Neural cell (in vitro differentiated cells): Measurements from ENCODE around the gene CD4. TPM values are rescaled to one million over a fixed set of nuclear protein-coding genes. Genes with fewer than 3 reads are reported as not detected.

ENCODE experiments used
- H2AFZ ChIP-seq: fragments of 200-600, 300-800 bp; sonication (generic), shearing (Covaris generic); 2 replicates; pipeline ENCODE4 v1.6.0; 2014; ENCODE audit warnings: low read depth, mild to moderate bottlenecking, antibody characterized with exemption, low read length, moderate library complexity
- H3F3A ChIP-seq: fragments of 200-600 bp; shearing (Covaris generic); 2 replicates; pipeline ENCODE4 v1.6.1; 2016; ENCODE audit warnings: mild to moderate bottlenecking, moderate library complexity, mixed read lengths, antibody characterized with exemption, low read length; ENCODE audit not compliant: insufficient read depth, poor library complexity, severe bottlenecking
- H3K27ac ChIP-seq: fragments of 200-600, 300-800 bp; sonication (generic), shearing (Covaris generic); 2 replicates; pipeline ENCODE4 v1.5.1; 2014; ENCODE audit warnings: mild to moderate bottlenecking, low read length, moderate library complexity
- H3K27me3 ChIP-seq: fragments of 300-800, 200-600 bp; sonication (generic), shearing (Covaris generic); 2 replicates; pipeline ENCODE4 v1.6.0; 2014; ENCODE audit warnings: mild to moderate bottlenecking, low read depth, low read length, moderate library complexity; ENCODE audit not compliant: insufficient read depth
- H3K36me3 ChIP-seq: fragments of 300-800, 200-600 bp; sonication (generic), shearing (Covaris generic); 2 replicates; pipeline ENCODE4 v1.5.1; 2014; ENCODE audit warnings: mild to moderate bottlenecking, antibody characterized with exemption, low read length, moderate library complexity; ENCODE audit not compliant: insufficient read depth
- H3K4me2 ChIP-seq: fragments of 300-800, 200-600 bp; sonication (generic), shearing (Covaris generic); 2 replicates; pipeline ENCODE4 v1.6.0; 2014; ENCODE audit warnings: mild to moderate bottlenecking, low read length
- H3K4me3 ChIP-seq: fragments of 300-800, 200-600 bp; sonication (generic), shearing (Covaris generic); 2 replicates; pipeline ENCODE4 v1.5.1; 2014; ENCODE audit warnings: mild to moderate bottlenecking, low read length, moderate library complexity
- H3K79me2 ChIP-seq: fragments of 200-600 bp; shearing (Covaris generic); replicated peaks from 2 replicates; pipeline ENCODE4 v1.6.0; 2014; ENCODE audit warnings: mild to moderate bottlenecking, low read length, moderate library complexity; ENCODE audit not compliant: insufficient read depth
- H3K9ac ChIP-seq: fragments of 300-800, 200-600 bp; sonication (generic), shearing (Covaris generic); 2 replicates; pipeline ENCODE4 v1.6.1; 2016; ENCODE audit warnings: mild to moderate bottlenecking, low read length, mixed read lengths
- H3K9me2 ChIP-seq: fragments of 200-600 bp; shearing (Covaris generic); 2 replicates; pipeline ENCODE4 v1.6.1; 2016; ENCODE audit warnings: mild to moderate bottlenecking, low read length, mixed read lengths; ENCODE audit not compliant: insufficient read depth
- H3K9me3 ChIP-seq: fragments of 200-600, 300-800 bp; sonication (generic), shearing (Covaris generic); 2 replicates; pipeline ENCODE4 v1.6.1; 2016; ENCODE audit warnings: mild to moderate bottlenecking, mixed run types, low read length, moderate library complexity, mixed read lengths
- H4K20me1 ChIP-seq: fragments of 200-600 bp; shearing (Covaris generic); 2 replicates; pipeline ENCODE4 v1.6.1; 2016; ENCODE audit warnings: mild to moderate bottlenecking, mixed run types; ENCODE audit not compliant: insufficient read depth
- CTCF ChIP-seq: fragments of 450-650 bp; IDR thresholded peaks from 2 replicates; pipeline ENCODE4 v1.5.1; 2014; ENCODE audit warnings: antibody characterized with exemption, mild to moderate bottlenecking, moderate library complexity; ENCODE audit not compliant: poor library complexity, severe bottlenecking
- EZH2 ChIP-seq: fragments of 200-600, 300-800 bp; shearing (Covaris generic), sonication (generic); IDR thresholded peaks from 2 replicates; pipeline ENCODE4 v1.6.1; 2014; ENCODE audit warnings: antibody characterized with exemption, low read length, borderline replicate concordance, mild to moderate bottlenecking; ENCODE audit not compliant: insufficient read depth, poor library complexity, severe bottlenecking
- MXI1 ChIP-seq: fragments of 450-650 bp; conservative IDR thresholded peaks from 2 replicates; pipeline ENCODE4 v1.6.1; 2014; ENCODE audit warnings: antibody characterized with exemption, mild to moderate bottlenecking; ENCODE audit not compliant: poor library complexity, severe bottlenecking
- POLR2AphosphoS5 ChIP-seq: IDR thresholded peaks from 2 replicates; pipeline ENCODE4 v1.6.1; 2012
- RAD21 ChIP-seq: fragments of 450-650 bp; conservative IDR thresholded peaks from 2 replicates; pipeline ENCODE4 v1.6.1; 2014; ENCODE audit warnings: antibody characterized with exemption, mild to moderate bottlenecking, moderate library complexity
- REST ChIP-seq: IDR thresholded peaks from 2 replicates; pipeline ENCODE4 v1.6.1; 2012; ENCODE audit warnings: borderline replicate concordance
- SMC3 ChIP-seq: fragments of 450-650 bp; conservative IDR thresholded peaks from 2 replicates; pipeline ENCODE4 v1.6.1; 2014; ENCODE audit warnings: antibody characterized with exemption, mild to moderate bottlenecking, moderate library complexity; ENCODE audit not compliant: poor library complexity
- TAF1 ChIP-seq: IDR thresholded peaks from 2 replicates; pipeline ENCODE4 v1.6.1; 2012; ENCODE audit warnings: low read depth
- polyA plus RNA-seq: library from polyadenylated mRNA; depleted of rRNA; stranded (reverse); fragments of >200 nt; gene quantifications from 2 replicates; pipeline ENCODE4 v1.2.3, GENCODE V29; 2014

CD4 gene
- polyA plus RNA-seq, 1 donor from 2014 or later, result not detected

DNA sequence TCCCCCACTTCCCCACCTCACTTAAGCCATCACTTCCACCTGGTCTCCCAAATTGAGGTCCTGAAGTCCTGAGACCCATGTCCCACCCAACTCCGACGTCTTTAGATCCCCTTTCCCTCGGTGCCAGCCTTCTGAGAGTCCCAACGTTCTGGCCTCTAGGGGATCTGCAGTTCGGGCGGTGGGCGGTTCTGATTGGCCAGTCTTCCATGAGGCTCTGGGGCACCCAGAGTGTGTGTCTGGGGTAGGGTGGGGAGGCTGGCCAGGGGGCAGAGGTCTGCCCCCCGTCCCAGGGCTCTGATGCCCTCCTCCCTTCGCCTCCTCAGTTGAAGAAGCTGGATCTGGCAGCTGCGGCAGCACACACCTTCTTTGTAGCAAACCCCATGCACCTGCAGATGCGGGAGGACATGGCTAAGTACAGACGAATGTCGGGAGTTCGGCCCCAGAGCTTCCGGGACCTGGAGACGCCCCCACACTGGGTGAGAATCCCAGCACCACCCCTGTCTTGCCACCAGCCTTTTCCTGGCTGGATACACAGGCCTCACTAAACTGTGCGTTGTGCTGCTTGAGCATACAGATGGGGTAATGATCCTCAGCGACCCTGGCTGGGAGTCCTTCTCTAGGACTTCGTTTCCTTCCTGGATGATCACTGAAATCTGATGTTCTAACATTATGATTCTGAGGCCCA, 40.4 kb downstream of the CD4 start:
- Histone ChIP-seq H3K27ac (peak overlapping the region; percentile 94), H2AFZ (peak overlapping the region; percentile 23)

More for the DNA sequence above, 40.4 kb downstream of the CD4 start:
- Histone ChIP-seq H3K4me2 (peak overlapping the region; percentile 99), H3K36me3 (no peaks in the 10 kb centered on the region), H3K9me2 (no peaks in the 10 kb centered on the region), H3K9ac (peak overlapping the region; percentile 95), H3K4me3 (peak overlapping the region; percentile 99), H3K9me3 (no peaks in the 10 kb centered on the region), H3K27me3 (no peaks in the 10 kb centered on the region), H3K79me2 (peaks cover 17% of the 10 kb centered on the region), H4K20me1 (no peaks in the 10 kb centered on the region), H3F3A (peaks cover 8% of the 10 kb centered on the region)
- TF ChIP-seq CTCF (peak; percentile 57), REST (no peak), EZH2 (no peak), MXI1 (no peak), SMC3 (no peak), RAD21 (no peak), POLR2AphosphoS5 (no peak), TAF1 (peak; percentile 6)
